ENCODE measurements around the gene HMX2. TPM values are rescaled to one million over a fixed set of nuclear protein-coding genes. Genes with fewer than 3 reads are reported as not detected.

Gene HMX2
- total RNA-seq, 1 experiment from 2014 or later, result 0.46 TPM

DNA sequence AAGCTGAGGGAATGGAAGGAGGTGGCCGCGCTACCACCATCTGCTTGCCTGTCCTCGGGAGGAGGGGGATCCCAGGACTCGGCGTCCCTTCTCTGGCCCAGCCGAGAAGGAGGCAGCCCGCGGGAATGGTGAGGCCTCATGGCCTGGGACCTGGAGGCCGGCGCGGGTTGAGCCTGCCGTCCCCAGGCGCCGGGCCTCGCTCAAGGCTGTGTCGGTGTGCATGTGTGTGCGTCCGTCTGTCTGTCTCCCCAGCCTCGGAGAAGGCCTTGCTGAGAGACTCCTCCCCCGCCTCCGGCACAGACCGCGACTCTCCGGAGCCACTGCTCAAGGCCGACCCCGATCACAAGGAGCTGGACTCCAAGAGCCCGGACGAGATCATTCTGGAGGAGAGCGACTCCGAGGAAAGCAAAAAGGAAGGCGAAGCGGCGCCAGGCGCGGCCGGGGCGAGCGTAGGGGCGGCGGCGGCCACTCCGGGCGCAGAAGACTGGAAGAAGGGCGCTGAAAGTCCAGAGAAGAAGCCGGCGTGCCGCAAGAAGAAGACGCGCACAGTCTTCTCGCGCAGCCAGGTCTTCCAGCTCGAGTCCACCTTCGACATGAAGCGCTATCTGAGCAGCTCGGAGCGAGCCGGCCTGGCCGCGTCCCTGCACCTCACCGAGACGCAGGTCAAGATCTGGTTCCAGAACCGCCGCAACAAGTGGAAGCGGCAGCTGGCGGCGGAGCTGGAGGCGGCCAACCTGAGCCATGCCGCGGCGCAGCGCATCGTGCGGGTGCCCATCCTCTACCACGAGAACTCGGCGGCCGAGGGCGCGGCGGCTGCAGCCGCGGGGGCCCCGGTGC is 10.9 kb upstream of the HMX2 start:
- Histone ChIP-seq H2BK15ac (ENCODE audit: low read depth, low read length) (no peak overlapping the region), H3K4ac (ENCODE audit: low read depth, low read length) (no peak overlapping the region), H3K9me3 (ENCODE audit: control insufficient read depth, low read depth, low read length) (no peaks in the 10 kb centered on the region), H3K4me1 (ENCODE audit: insufficient read depth, low read length) (no peaks in the 10 kb centered on the region; the same call in 1 of the 2 replicates), H2BK12ac (ENCODE audit: insufficient read length, low read depth, low read length) (no peak overlapping the region), H4K8ac (replicated peaks; ENCODE audit: insufficient read length, low read depth, low read length) (no peak overlapping the region), H2BK20ac (ENCODE audit: low read depth, low read length, poor library complexity, severe bottlenecking) (no peak overlapping the region), H3K4me2 (ENCODE audit: insufficient read depth, insufficient read length, low read length) (peak overlapping the region; percentile 62), H4K20me1 (ENCODE audit: control insufficient read depth, insufficient read depth, insufficient read length) (no peaks in the 10 kb centered on the region), H4K5ac (ENCODE audit: insufficient read length, low read depth, low read length) (no peak overlapping the region), H3K56ac (ENCODE audit: insufficient read length, low read depth, low read length) (no peak overlapping the region), H3K79me2 (ENCODE audit: insufficient read depth, low read length) (no peaks in the 10 kb centered on the region), H3K9ac (ENCODE audit: extremely low read depth, insufficient read length, low read length) (no peak overlapping the region), H3K27me3 (ENCODE audit: insufficient read depth, low read length) (peaks cover 80% of the 10 kb centered on the region), H2AFZ (ENCODE audit: low read length) (no peak overlapping the region), H2BK5ac (ENCODE audit: insufficient read length, low read length) (no peak overlapping the region), H3K14ac (ENCODE audit: insufficient read depth, low read length) (no peak overlapping the region), H3K23ac (ENCODE audit: insufficient read length, low read depth, low read length) (no peak overlapping the region), H3K79me1 (ENCODE audit: insufficient read depth, low read depth, low read length, poor library complexity, severe bottlenecking) (no peaks in the 10 kb centered on the region), H4K91ac (ENCODE audit: insufficient read length, low read depth, low read length) (no peak overlapping the region), H2AK5ac (ENCODE audit: insufficient read length, low read length) (no peak overlapping the region), H3T11ph (ENCODE audit: low read length) (no peak overlapping the region), H3K18ac (ENCODE audit: insufficient read length, low read depth, low read length) (no peak overlapping the region), H3K27ac (ENCODE audit: insufficient read length, low read depth, low read length) (no peak overlapping the region), H2BK120ac (ENCODE audit: low read depth, low read length, poor library complexity, severe bottlenecking) (no peak overlapping the region), H3K23me2 (ENCODE audit: insufficient read length, low read depth, low read length, poor library complexity, severe bottlenecking) (peaks cover 38% of the 10 kb centered on the region)
- Mint-ChIP-seq H3K4me1 (peaks cover 35 to 58% of the 10 kb centered on the region in 2 experiments), H3K27me3 (ENCODE audit: low read depth) (peaks cover 98% of the 10 kb centered on the region), H3K4me3 (peak overlapping the region; percentile 54 to 85), H3K27ac (no peak overlapping the region), H3K9me3 (peaks cover 0 to 8% of the 10 kb centered on the region in 2 experiments; a peak in 3 of 5 replicates), H3K36me3 (ENCODE audit: insufficient read depth in 1 of 3, low read depth in 3 of 3) (no peaks in the 10 kb centered on the region)
- TF ChIP-seq, protein P1, sequence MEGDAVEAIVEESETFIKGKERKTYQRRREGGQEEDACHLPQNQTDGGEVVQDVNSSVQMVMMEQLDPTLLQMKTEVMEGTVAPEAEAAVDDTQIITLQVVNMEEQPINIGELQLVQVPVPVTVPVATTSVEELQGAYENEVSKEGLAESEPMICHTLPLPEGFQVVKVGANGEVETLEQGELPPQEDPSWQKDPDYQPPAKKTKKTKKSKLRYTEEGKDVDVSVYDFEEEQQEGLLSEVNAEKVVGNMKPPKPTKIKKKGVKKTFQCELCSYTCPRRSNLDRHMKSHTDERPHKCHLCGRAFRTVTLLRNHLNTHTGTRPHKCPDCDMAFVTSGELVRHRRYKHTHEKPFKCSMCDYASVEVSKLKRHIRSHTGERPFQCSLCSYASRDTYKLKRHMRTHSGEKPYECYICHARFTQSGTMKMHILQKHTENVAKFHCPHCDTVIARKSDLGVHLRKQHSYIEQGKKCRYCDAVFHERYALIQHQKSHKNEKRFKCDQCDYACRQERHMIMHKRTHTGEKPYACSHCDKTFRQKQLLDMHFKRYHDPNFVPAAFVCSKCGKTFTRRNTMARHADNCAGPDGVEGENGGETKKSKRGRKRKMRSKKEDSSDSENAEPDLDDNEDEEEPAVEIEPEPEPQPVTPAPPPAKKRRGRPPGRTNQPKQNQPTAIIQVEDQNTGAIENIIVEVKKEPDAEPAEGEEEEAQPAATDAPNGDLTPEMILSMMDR (conservative IDR thresholded peaks at IDR 0.05), result no peak
- DNase-seq, result peak; percentile 76
- no CpG with 5 or more reads among the region's 83 CpGs for WGBS (ENCODE audit: extremely low coverage, insufficient read length, low lambda C conversion rate)
